ENCODE results near the gene ADAMTS6. TPM values are rescaled to one million over a fixed set of nuclear protein-coding genes. Genes with fewer than 3 reads are reported as not detected.

The ADAMTS6 gene
- polyA plus RNA-seq, 3 donors = 0.01 TPM; not detected in 2

GRCh38 chr5:65151614-65152013, 330.1 kb downstream of the ADAMTS6 start:
- H2AFZ ChIP-seq (ENCODE audit: insufficient read depth, low read depth, low read length, poor library complexity, severe bottlenecking) = no peak overlapping the region
- Mint-ChIP-seq H3K36me3 (no peaks in the 10 kb centered on the region), H3K27me3 (ENCODE audit: low read depth in 3 of 3) (peaks cover 0 to 3% (median 3%) of the 10 kb centered on the region in 3 donors), H3K4me1 (no peaks in the 10 kb centered on the region), H3K27ac (no peak overlapping the region), H3K4me3 (no peak overlapping the region), H3K9me3 (peaks cover 0 to 13% (median 6%) of the 10 kb centered on the region in 7 donors)
- H4K20me1 ChIP-seq (ENCODE audit: insufficient read depth, low read length) = no peaks in the 10 kb centered on the region
- no peak overlapping the region for H3K27ac ChIP-seq (ENCODE audit: low read depth in 1 of 2, low read length in 2 of 2)
- 89% methylated on average over 3 of the region's 5 CpGs for WGBS (ENCODE audit: insufficient coverage)
- no peaks in the 10 kb centered on the region for H3K4me1 ChIP-seq (ENCODE audit: control insufficient read depth in 1 of 2, insufficient read depth in 2 of 2, low read length in 2 of 2)
- H3K27me3 ChIP-seq (ENCODE audit: control insufficient read depth in 2 of 2, insufficient read depth in 2 of 2, low read length in 2 of 2) = no peaks in the 10 kb centered on the region
- no peak overlapping the region for H3K4me2 ChIP-seq (replicated peaks; ENCODE audit: extremely low read depth, low read length, poor library complexity, severe bottlenecking)
- no peak overlapping the region for H3K9ac ChIP-seq (ENCODE audit: insufficient read depth, low read length, poor library complexity, severe bottlenecking)
- no peaks in the 10 kb centered on the region for H3K79me2 ChIP-seq (ENCODE audit: insufficient read depth, low read length)
- H3K4me3 ChIP-seq (replicated peaks in 1 of 3; ENCODE audit: low read depth in 2 of 3, low read length in 3 of 3) = no peak overlapping the region
- DNase-seq = no peak
- intact Hi-C loops (cut with micrococcal nuclease) = no loop called here
- H3K9me3 ChIP-seq (replicated peaks in 1 of 2; ENCODE audit: control insufficient read depth in 1 of 2, insufficient read depth in 1 of 2, low read length in 2 of 2) = no peaks in the 10 kb centered on the region
- no peak for TF ChIP-seq CTCF (IDR thresholded peaks at IDR 0.05)
- H3K36me3 ChIP-seq (replicated peaks in 1 of 2; ENCODE audit: control insufficient read depth in 1 of 2, insufficient read depth in 2 of 2, low read length in 2 of 2) = no peaks in the 10 kb centered on the region

GRCh38 chr5:65150599-65151304, 331.0 kb downstream of the ADAMTS6 start:
- Histone ChIP-seq H4K20me1 (ENCODE audit: insufficient read depth, low read length) (no peaks in the 10 kb centered on the region), H3K9me3 (replicated peaks in 1 of 2; ENCODE audit: control insufficient read depth in 1 of 2, insufficient read depth in 1 of 2, low read length in 2 of 2) (no peaks in the 10 kb centered on the region), H3K79me2 (ENCODE audit: insufficient read depth, low read length) (no peaks in the 10 kb centered on the region), H3K4me1 (ENCODE audit: control insufficient read depth in 1 of 2, insufficient read depth in 2 of 2, low read length in 2 of 2) (no peaks in the 10 kb centered on the region), H3K9ac (ENCODE audit: insufficient read depth, low read length, poor library complexity, severe bottlenecking) (no peak overlapping the region), H3K27me3 (ENCODE audit: control insufficient read depth in 2 of 2, insufficient read depth in 2 of 2, low read length in 2 of 2) (no peaks in the 10 kb centered on the region), H3K36me3 (replicated peaks in 1 of 2; ENCODE audit: control insufficient read depth in 1 of 2, insufficient read depth in 2 of 2, low read length in 2 of 2) (no peaks in the 10 kb centered on the region), H3K4me3 (replicated peaks in 1 of 3; ENCODE audit: low read depth in 2 of 3, low read length in 3 of 3) (no peak overlapping the region), H2AFZ (ENCODE audit: insufficient read depth, low read depth, low read length, poor library complexity, severe bottlenecking) (no peak overlapping the region), H3K4me2 (replicated peaks; ENCODE audit: extremely low read depth, low read length, poor library complexity, severe bottlenecking) (no peak overlapping the region), H3K27ac (ENCODE audit: low read depth in 1 of 2, low read length in 2 of 2) (no peak overlapping the region)
- Mint-ChIP-seq H3K4me3 (no peak overlapping the region), H3K4me1 (no peaks in the 10 kb centered on the region), H3K9me3 (peaks cover 0 to 16% (median 7%) of the 10 kb centered on the region in 7 donors), H3K27ac (no peak overlapping the region), H3K27me3 (ENCODE audit: low read depth in 3 of 3) (peaks cover 0 to 6% (median 3%) of the 10 kb centered on the region in 3 donors), H3K36me3 (no peaks in the 10 kb centered on the region)
- intact Hi-C loops (cut with micrococcal nuclease) = no loop called here
- WGBS (ENCODE audit: insufficient coverage) = 83% methylated on average over 4 of the region's 6 CpGs
- no peak for TF ChIP-seq CTCF (IDR thresholded peaks at IDR 0.05)
- no peak for DNase-seq

Measured in CD14-positive monocyte (primary cell).